ENCODE results near the gene VWCE. TPM values are rescaled to one million over a fixed set of nuclear protein-coding genes. Genes with fewer than 3 reads are reported as not detected.

Gene VWCE
- total and polyA plus RNA-seq, 9 of the 15 experiments (the other 6 are each of a cell fraction or from before 2014, with no cell fraction given), result 0.06 to 1.6 (median 0.63) TPM; not detected in 1

- BruUV-seq (replicated peaks), result no TSS peak
- DNase-seq (ENCODE audit: extremely low read depth in 1 of 4, low spot score in 3 of 4) (no peak), ATAC-seq (no peak), FAIRE-seq (no peak)
- H3K36me3 ChIP-seq (ENCODE audit: control insufficient read depth, insufficient read depth, low read length), result peaks cover 98% of the 10 kb centered on the region
- H3K9ac ChIP-seq (ENCODE audit: insufficient read depth in 1 of 2, low read depth in 2 of 2, low read length in 2 of 2), result no peak overlapping the region
- H2AFZ ChIP-seq (ENCODE audit: low read depth, low read length), result no peak overlapping the region
- ChIA-PET CTCF (ENCODE audit: low intra/inter-chr PET ratio) (no interaction called here), POLR2A (interaction anchor here (0.8 to 4.6 kb wide), 8 partner anchors 9 to 74 kb away, joined by 3 to 25 read pairs (median 5); no protein-coding TSS in a partner anchor)
- H3K4me3 ChIP-seq, result no peak overlapping the region
- H3K27ac ChIP-seq (ENCODE audit: extremely low read depth, low read depth, low read length), result no peak overlapping the region
- WGBS (ENCODE audit: insufficient coverage, low coverage, missing lambda C conversion rate), result 93% methylated on average over 8 of the region's 8 CpGs
- in situ Hi-C loops (cut with MboI), result no loop called here
- H3K27me3 ChIP-seq (ENCODE audit: control insufficient read depth in 2 of 2, insufficient read depth in 2 of 2, low read length in 2 of 2), result no peaks in the 10 kb centered on the region
- no peak overlapping the region for H3K4me2 ChIP-seq (ENCODE audit: insufficient read depth, low read length)
- H3K9me1 ChIP-seq (ENCODE audit: control insufficient read depth, insufficient read depth, low read length), result peaks cover 3% of the 10 kb centered on the region
- no peaks in the 10 kb centered on the region for H4K20me1 ChIP-seq (replicated peaks; ENCODE audit: control insufficient read depth, insufficient read depth, low read length)
- TF ChIP-seq ZNF583 (CRISPR knock-in tag; IDR thresholded peaks at IDR 0.05) (0 out of 2 replicates have a peak, but pooled peaks have one; percentile 41), TAL1 (IDR thresholded peaks at IDR 0.05) (no peak)
- intact Hi-C loops (cut with micrococcal nuclease), result no loop called here
- no peaks in the 10 kb centered on the region for H3K9me3 ChIP-seq (replicated peaks; ENCODE audit: control insufficient read depth, insufficient read depth, low read depth, low read length)
- H3K4me1 ChIP-seq (replicated peaks in 1 of 2; ENCODE audit: control insufficient read depth in 2 of 2, insufficient read depth in 2 of 2, low read length in 2 of 2), result no peaks in the 10 kb centered on the region
- H3K79me2 ChIP-seq (ENCODE audit: control insufficient read depth, insufficient read depth, low read length), result no peaks in the 10 kb centered on the region
Measured at GRCh38 chr11:61310749-61311148, 15.6 kb upstream of the VWCE start.

DNA sequence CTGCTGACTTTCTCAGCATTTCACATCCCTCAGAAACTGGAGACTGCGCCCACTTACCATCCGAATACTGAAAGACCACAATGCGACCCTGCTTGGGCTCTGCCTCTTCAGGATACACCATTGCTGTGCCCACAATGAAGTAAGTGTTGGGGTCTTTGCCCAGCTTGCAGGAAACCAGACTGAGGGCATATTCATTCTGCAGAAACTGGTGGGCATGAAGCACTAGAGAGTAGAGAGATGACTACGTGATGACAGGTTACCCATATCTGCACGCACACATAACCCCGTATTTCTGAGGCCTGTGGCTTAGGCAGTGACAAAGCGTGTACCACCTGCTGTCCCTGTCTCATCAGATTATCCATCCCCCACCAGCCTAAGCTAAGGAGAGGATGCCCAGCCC lies 14.6 kb upstream of the VWCE start:
- 87% methylated on average over 7 of the region's 7 CpGs for WGBS (ENCODE audit: insufficient coverage, low coverage, missing lambda C conversion rate)
- peaks cover 3% of the 10 kb centered on the region for H3K9me1 ChIP-seq (ENCODE audit: control insufficient read depth, insufficient read depth, low read length)
- intact Hi-C loops (cut with micrococcal nuclease), result no loop called here
- H3K79me2 ChIP-seq (ENCODE audit: control insufficient read depth, insufficient read depth, low read length), result no peaks in the 10 kb centered on the region
- FAIRE-seq (no peak), DNase-seq (ENCODE audit: extremely low read depth in 1 of 4, low spot score in 3 of 4) (no peak), ATAC-seq (no peak)
- ChIA-PET POLR2A (interaction anchor here (0.6 to 4.6 kb wide), 8 partner anchors 8 to 75 kb away, joined by 3 to 25 read pairs (median 6); no protein-coding TSS in a partner anchor), CTCF (ENCODE audit: low intra/inter-chr PET ratio) (no interaction called here)
- H3K9ac ChIP-seq (ENCODE audit: insufficient read depth in 1 of 2, low read depth in 2 of 2, low read length in 2 of 2), result no peak overlapping the region; a peak in 1 of 4 replicates
- no peak overlapping the region for H2AFZ ChIP-seq (ENCODE audit: low read depth, low read length)
- in situ Hi-C loops (cut with MboI), result no loop called here
- H3K9me3 ChIP-seq (replicated peaks; ENCODE audit: control insufficient read depth, insufficient read depth, low read depth, low read length), result no peaks in the 10 kb centered on the region
- no TSS peak for BruUV-seq (replicated peaks)
- no peaks in the 10 kb centered on the region for H3K27me3 ChIP-seq (ENCODE audit: control insufficient read depth in 2 of 2, insufficient read depth in 2 of 2, low read length in 2 of 2)
- no peaks in the 10 kb centered on the region for H4K20me1 ChIP-seq (replicated peaks; ENCODE audit: control insufficient read depth, insufficient read depth, low read length)
- H3K4me3 ChIP-seq, result no peak overlapping the region
- no peaks in the 10 kb centered on the region for H3K4me1 ChIP-seq (replicated peaks in 1 of 2; ENCODE audit: control insufficient read depth in 2 of 2, insufficient read depth in 2 of 2, low read length in 2 of 2)
- no peak overlapping the region for H3K27ac ChIP-seq (ENCODE audit: extremely low read depth, low read depth, low read length)
- no peak overlapping the region for H3K4me2 ChIP-seq (ENCODE audit: insufficient read depth, low read length)
- peaks cover 99% of the 10 kb centered on the region for H3K36me3 ChIP-seq (ENCODE audit: control insufficient read depth, insufficient read depth, low read length)
- TF ChIP-seq NRF1 (conservative IDR thresholded peaks at IDR 0.05 in 1 of 2, IDR thresholded peaks at IDR 0.05 in 1 of 2), result no peak
- TF ChIP-seq SRSF3 (IDR thresholded peaks at IDR 0.05; ENCODE audit: insufficient read depth, low read length), result no peak
- TF ChIP-seq HDAC2 (IDR thresholded peaks at IDR 0.05), result no peak
- no peak for TF ChIP-seq TFAM (CRISPR knock-in tag; conservative IDR thresholded peaks at IDR 0.05)
- TF ChIP-seq ZNF318 (IDR thresholded peaks at IDR 0.05; ENCODE audit: borderline replicate concordance in 1 of 2, low read depth in 1 of 2), result no peak
